Measurements from ENCODE around the gene RBL2.
A peak's percentile ranks its signal among the peaks of the same experiment; 100 is the strongest.
"Not testable (repeated sequence)": the region's sequence is repeated elsewhere in the genome, so short reads cannot be mapped to it uniquely, and the experiment has no call there.

The RBL2 gene

DNA sequence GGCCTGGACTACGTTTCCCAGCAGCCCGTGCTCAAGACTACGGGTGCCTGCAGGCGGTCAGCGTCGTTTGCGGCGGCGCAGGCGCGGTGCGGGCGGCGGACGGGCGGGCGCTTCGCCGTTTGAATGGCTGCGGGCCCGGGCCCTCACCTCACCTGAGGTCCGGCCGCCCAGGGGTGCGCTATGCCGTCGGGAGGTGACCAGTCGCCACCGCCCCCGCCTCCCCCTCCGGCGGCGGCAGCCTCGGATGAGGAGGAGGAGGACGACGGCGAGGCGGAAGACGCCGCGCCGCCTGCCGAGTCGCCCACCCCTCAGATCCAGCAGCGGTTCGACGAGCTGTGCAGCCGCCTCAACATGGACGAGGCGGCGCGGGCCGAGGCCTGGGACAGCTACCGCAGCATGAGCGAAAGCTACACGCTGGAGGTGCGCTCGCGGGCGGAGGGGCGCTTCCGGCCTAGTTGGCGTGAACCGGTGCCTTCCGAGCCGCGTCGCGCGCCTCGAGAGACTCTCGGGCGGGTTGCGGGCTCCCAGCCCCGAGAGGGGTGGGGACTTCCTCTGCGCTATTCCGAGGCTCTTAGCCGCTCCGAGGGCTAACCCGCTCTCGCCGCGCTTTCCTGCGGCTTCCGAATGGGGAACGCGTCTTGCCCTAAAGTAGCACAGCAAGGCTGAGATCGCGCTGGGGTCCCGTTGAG is at the start of gene RBL2:
TSS of gene RBL2 (plus strand) at position 95 of the 689 bp plus-strand sequence. CDS start at position 181, 86 bp downstream.
- peak within 1 kb of the TSS; percentile 93 for H3K4me3 ChIP-seq (replicated peaks; ENCODE audit: low read depth, low read length)
- no peak for DNase-seq (ENCODE audit: extremely low read depth, low read depth)
- TF ChIP-seq, protein P1, sequence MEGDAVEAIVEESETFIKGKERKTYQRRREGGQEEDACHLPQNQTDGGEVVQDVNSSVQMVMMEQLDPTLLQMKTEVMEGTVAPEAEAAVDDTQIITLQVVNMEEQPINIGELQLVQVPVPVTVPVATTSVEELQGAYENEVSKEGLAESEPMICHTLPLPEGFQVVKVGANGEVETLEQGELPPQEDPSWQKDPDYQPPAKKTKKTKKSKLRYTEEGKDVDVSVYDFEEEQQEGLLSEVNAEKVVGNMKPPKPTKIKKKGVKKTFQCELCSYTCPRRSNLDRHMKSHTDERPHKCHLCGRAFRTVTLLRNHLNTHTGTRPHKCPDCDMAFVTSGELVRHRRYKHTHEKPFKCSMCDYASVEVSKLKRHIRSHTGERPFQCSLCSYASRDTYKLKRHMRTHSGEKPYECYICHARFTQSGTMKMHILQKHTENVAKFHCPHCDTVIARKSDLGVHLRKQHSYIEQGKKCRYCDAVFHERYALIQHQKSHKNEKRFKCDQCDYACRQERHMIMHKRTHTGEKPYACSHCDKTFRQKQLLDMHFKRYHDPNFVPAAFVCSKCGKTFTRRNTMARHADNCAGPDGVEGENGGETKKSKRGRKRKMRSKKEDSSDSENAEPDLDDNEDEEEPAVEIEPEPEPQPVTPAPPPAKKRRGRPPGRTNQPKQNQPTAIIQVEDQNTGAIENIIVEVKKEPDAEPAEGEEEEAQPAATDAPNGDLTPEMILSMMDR (IDR thresholded peaks at IDR 0.05; ENCODE audit: low read depth, low read length, missing control alignments) = no peak

GRCh38 chr16:53384610-53385009 is 49.7 kb upstream of the RBL2 start:
- not testable (repeated sequence) for H3K4me3 ChIP-seq (replicated peaks; ENCODE audit: low read depth, low read length); DNase-seq (ENCODE audit: extremely low read depth, low read depth)

DNA sequence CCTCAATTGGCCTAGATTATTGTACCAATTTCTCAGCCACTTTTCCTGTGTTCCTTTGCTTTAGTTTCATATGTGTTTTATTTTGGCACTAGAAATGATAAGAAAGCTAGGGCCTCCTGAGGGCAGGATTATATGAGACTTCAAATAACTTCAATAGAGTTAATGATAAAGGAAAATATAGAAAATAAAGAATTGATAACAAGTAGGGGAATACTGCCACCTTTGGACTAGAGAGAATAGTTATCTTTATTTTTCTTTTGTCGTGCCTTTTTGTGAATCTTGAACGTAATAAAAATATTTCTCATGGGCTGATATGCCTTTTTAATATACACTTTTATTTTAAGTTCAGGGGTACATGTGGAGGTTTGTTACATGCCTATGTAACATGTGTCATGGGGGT is 29.3 kb upstream of the RBL2 start:
- TF ChIP-seq, protein P1 (IDR thresholded peaks at IDR 0.05; ENCODE audit: low read depth, low read length, missing control alignments) = no peak
- H3K4me3 ChIP-seq (replicated peaks; ENCODE audit: low read depth, low read length) = no peak overlapping the region
- no peak for DNase-seq (ENCODE audit: extremely low read depth, low read depth)

GRCh38 chr16:53412549-53412948 is 21.7 kb upstream of the RBL2 start:
- DNase-seq (ENCODE audit: extremely low read depth, low read depth) = no peak
- TF ChIP-seq, protein P1 (IDR thresholded peaks at IDR 0.05; ENCODE audit: low read depth, low read length, missing control alignments) = no peak
- no peak overlapping the region for H3K4me3 ChIP-seq (replicated peaks; ENCODE audit: low read depth, low read length)

GRCh38 chr16:53413864-53414263 is 20.4 kb upstream of the RBL2 start:
- TF ChIP-seq, protein P1 (IDR thresholded peaks at IDR 0.05; ENCODE audit: low read depth, low read length, missing control alignments) = no peak
- H3K4me3 ChIP-seq (replicated peaks; ENCODE audit: low read depth, low read length) = no peak overlapping the region
- DNase-seq (ENCODE audit: extremely low read depth, low read depth) = no peak

GRCh38 chr16:53414381-53414780 is 19.9 kb upstream of the RBL2 start:
- DNase-seq (ENCODE audit: extremely low read depth, low read depth) = no peak
- H3K4me3 ChIP-seq (replicated peaks; ENCODE audit: low read depth, low read length) = no peak overlapping the region
- TF ChIP-seq, protein P1 (IDR thresholded peaks at IDR 0.05; ENCODE audit: low read depth, low read length, missing control alignments) = no peak

- TF ChIP-seq, protein P1 (IDR thresholded peaks at IDR 0.05; ENCODE audit: low read depth, low read length, missing control alignments) = no peak
- DNase-seq (ENCODE audit: extremely low read depth, low read depth) = no peak
- H3K4me3 ChIP-seq (replicated peaks; ENCODE audit: low read depth, low read length) = no peak overlapping the region
Measured at GRCh38 chr16:53415504-53415903, 18.8 kb upstream of the RBL2 start.
